ENCODE measurements around the gene GRIK2.

GRIK2 gene

DNA sequence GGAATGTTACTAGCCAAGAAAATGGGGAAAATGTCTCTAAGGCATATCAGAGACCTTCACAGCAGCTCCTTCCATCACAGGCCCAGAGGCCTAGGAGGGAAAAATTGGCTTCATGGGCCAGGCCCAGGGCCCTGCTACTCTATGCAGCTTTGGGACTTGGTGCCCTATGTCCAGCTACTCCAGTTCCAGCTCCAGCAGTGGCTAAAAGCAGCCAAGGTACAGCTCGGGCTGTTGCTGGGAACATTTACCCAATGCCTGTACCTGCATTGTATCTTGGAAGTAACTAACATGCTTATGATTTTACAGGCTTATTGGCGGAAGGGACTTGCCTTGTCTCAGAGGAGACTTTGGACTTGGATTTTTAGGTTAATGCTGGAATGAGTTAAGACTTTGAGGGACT is 390.6 kb downstream of the GRIK2 start:
- no peak for DNase-seq (ENCODE audit: low read depth)

GRCh38 chr6:101799531-101799930 is 406.0 kb downstream of the GRIK2 start:
- DNase-seq (ENCODE audit: low read depth), result no peak

- no peak for DNase-seq (ENCODE audit: low read depth)
Measured at GRCh38 chr6:101800598-101800997, 407.1 kb downstream of the GRIK2 start.

DNA sequence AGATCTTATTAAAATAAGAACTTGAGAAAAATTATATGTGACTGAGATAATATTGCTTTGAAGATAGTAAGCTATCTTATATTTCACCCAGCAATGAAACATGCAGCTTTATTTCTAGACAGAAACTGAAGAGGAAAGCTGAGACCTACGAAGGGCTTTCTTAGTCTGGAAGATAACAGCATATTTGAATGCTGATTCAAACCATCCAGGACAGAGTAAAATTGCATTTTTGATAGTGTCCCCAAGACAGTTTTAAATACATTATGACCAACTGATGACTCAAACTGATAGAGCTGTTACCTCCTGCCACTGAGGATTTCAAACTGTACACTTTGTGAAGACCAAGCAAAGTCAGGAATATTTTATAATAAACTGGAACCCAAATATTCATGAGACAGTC is 409.6 kb downstream of the GRIK2 start:
- DNase-seq (ENCODE audit: low read depth), result no peak

- DNase-seq (ENCODE audit: low read depth), result peak; percentile 39
Measured at GRCh38 chr6:101806241-101806640, 412.7 kb downstream of the GRIK2 start.

DNA sequence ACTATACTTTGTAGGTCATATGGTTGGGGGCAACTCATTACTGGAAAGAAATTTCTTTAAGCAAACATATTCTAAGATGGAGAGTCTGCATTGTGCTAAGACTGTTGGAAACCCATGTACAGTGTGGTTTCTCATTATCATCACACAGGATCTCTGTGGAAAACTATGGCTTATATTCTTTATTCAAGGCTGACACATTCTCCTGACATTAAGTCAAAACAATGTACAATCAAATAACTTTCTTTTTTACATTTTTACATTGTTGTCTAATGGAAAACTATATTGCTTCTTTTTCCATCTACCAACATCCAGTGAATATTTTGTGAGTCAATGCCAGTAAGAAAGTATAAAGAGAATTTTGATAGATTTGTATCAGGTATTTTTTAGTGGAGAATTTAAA is 417.6 kb downstream of the GRIK2 start:
- no peak for DNase-seq (ENCODE audit: low read depth)

DNA sequence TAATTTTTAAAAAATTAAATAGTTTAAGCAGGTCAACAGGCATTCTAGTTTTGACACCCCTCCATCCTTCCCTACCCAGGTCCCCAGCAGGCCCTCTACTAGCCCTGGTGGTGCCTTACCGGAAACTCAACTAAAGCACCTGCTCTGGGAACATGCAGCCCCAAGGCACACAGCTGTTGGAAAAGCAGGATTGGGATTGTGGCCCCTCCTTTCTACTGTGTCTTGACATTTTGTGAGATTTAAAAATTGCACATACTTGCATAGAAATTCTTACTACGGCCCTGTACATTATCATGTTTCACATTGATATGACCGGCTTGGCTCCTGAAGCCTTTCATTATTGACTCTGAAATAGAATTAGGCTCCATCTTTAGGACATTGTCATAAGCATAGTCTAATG is 423.2 kb downstream of the GRIK2 start:
- no peak for DNase-seq (ENCODE audit: low read depth)

- DNase-seq (ENCODE audit: low read depth), result no peak
Measured at GRCh38 chr6:101818051-101818450, 424.5 kb downstream of the GRIK2 start.

DNA sequence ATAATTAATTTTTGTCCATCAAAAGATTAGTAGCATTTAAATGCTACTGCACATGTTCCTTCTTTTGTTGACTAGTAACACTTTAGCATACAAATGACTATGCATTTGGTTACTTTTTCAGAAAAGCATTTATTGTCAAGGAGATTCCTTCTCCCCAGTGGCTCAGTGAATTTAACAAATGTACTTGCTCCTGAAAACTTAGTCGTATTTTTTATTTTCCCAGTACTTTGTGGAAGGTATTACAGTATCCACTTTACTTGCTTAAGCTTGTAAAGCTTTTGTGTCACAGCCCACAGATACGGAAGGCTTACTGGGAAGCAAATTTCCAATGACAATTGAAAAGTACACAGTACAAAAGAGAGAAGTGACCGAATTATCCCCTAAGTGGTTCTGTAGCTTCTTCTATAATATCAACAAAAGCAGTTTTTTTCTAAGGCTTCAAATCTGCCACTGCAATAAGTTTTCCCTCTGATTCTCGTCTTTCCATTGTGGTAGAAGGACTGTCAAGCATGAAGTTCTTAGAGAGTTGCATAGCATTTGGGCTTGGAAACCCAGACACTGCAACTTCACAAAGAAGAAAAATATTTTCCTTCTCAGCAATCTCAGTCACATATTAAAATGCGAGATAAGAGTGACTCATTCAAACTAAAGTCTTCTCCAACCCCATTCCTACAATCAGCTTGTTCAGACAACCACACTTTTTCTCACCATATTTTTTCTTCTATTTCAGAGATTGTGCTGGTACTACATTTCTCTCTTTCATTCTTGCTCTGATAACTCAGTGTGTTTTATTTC is 431.2 kb downstream of the GRIK2 start:
- DNase-seq (ENCODE audit: low read depth), result no peak

DNA sequence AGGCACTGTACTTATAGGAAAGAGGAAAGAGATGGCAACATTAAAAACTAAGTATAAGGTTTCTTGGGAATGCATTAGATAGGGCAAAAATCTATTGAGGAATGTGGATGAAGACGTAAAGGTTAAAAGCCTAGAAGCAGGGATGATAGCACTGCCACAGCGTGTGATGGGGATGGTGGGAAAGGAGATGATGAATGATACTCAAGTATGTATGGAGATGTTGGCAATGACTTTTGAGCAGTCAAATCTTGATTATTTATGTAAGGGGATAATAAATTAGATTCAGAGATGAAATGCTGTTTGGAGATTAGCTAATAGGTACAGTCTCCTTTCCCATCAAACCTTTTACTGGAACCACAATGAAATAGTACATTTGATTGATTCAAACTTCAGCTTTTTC is 432.8 kb downstream of the GRIK2 start:
- DNase-seq (ENCODE audit: low read depth), result no peak

- DNase-seq (ENCODE audit: low read depth), result no peak
Measured at GRCh38 chr6:101826678-101827077, 433.2 kb downstream of the GRIK2 start.

- DNase-seq (ENCODE audit: low read depth), result peak; percentile 26
Measured at GRCh38 chr6:101830501-101831031, 437.1 kb downstream of the GRIK2 start.

DNA sequence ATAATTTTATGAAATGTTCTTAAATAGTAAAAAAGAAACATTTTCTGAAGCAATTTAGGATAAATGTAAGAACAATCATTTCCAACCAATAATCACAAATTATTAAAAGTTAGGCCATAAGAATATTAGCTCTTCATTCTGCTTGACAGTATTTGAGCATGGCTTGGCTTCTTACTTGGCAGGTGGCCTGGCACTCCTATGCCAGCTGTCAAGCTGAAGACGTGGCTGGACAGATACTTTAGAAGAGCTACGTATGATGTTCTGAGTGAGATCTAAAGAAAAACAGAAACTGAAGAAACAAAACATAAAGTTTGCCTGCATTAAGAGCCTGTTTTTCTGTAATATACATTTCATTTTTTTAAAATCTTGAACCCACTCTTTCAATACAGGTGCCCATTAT is 438.9 kb downstream of the GRIK2 start:
- no peak for DNase-seq (ENCODE audit: low read depth)

DNA sequence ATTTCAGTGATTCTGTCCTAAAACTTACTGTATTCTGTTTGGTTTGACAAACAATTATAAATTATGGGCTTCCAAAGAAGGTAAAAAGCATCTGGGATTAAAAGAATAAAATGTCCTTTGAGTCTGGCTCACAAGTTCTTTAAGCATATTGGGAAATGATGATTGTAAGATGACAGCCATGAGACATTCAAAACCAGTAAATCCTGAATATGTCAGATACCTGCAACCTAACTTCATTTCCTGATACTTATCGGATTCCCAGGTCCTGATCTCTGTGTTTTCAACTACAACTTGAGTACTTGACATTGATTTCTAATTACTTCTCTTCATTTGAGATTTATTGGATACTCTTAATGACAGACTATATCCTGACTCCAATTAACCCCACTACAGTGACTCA is 446.6 kb downstream of the GRIK2 start:
- no peak for DNase-seq (ENCODE audit: low read depth)

- DNase-seq (ENCODE audit: low read depth), result no peak
Measured at GRCh38 chr6:101845172-101845571, 451.7 kb downstream of the GRIK2 start.

GRCh38 chr6:101845621-101846020 is 452.1 kb downstream of the GRIK2 start:
- no peak for DNase-seq (ENCODE audit: low read depth)

GRCh38 chr6:101847690-101848089 is 454.2 kb downstream of the GRIK2 start:
- no peak for DNase-seq (ENCODE audit: low read depth)

- no peak for DNase-seq (ENCODE audit: low read depth)
Measured at GRCh38 chr6:101851911-101852310, 458.4 kb downstream of the GRIK2 start.

DNA sequence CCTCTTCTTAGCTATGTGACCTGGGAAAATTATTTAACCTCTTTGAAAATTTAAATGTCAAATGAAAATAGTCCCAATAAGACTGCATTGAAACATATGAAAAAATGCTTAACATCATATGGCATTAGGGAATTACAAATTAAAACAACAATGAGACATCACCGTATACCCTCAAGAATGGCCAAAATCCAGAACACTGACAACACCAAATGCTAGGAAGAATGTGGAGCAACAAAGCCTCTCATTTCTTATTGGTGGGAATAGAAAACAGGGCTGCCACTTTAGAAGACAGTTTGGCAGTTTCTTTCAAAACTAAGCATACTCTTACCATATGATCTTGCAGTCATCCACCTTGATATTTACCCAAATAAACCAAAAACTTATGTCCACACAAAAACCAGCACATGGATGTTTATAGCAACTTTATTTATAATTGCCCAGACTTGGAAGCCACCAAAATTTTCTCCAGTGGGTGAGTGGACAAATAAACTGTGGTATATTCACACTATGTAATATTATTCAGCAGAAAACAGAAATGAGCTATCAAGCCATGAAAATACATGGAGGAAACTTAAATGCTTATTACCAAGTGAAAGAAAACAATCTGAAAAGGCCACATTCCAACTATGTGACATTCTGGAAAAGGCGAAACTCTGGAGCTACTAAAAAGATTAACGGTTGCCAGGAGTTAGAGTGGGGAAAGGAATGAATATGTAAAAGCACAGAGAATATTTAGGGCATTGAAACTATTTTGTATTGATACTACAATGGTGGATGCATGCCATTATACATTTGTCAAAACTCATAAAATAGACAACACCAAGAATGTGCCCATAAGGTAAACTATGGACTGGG is 459.9 kb downstream of the GRIK2 start:
- no peak for DNase-seq (ENCODE audit: low read depth)

- DNase-seq (ENCODE audit: low read depth), result no peak
Measured at GRCh38 chr6:101876431-101876830, 482.9 kb downstream of the GRIK2 start.

DNA sequence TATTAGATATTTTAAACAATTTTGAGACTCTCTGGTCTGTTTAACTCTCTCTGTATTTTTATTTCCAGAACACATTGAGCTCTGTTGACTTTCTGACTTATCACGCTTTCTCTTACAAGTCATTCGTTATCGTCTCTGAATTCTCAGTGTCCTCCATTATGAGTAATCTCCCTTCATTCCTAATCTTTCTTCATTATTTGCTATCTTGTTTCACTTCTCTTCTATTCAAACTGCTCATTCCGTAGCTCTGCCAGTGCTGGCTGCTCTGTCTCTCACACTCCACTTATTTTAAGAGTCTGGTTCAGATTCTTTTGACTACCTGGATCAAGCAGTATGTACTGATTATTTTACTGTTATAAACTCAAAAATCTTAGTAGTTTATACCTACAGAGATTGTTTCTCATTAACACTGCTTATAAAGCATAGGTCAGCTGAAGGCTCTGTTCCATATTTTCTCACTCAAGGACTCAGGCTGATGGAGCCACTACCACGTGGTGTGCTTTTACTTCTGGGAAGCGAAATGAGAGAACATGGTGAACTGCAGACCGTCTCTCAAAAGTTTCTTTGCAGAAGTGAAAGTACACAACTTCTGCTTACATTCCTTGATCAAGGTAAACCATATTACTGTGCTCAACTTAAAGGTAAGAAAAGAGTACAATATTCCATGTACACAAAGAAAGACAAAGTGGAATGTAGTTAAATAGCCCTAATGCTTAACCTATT is 485.2 kb downstream of the GRIK2 start:
- DNase-seq (ENCODE audit: low read depth), result no peak

- no peak for DNase-seq (ENCODE audit: low read depth)
Measured at GRCh38 chr6:101879782-101880181, 486.3 kb downstream of the GRIK2 start.
